Transverse colon (tissue), 4 donors: ENCODE measurements around the gene TBC1D22B.

Experiments used
- EP300 ChIP-seq: sonication (generic); formaldehyde crosslinking; IDR thresholded peaks from one replicate; pipeline ENCODE4 v1.6.1; 2017; ENCODE audit warnings: antibody characterized with exemption, low read depth
- POLR2A ChIP-seq: fragments of 450-650 bp; IDR thresholded peaks from one replicate; pipeline ENCODE4 v1.6.1; 2016; ENCODE audit warnings: antibody characterized with exemption, mild to moderate bottlenecking, moderate library complexity
- POLR2AphosphoS5 ChIP-seq, 3 donors: sonication (generic); formaldehyde crosslinking; IDR thresholded peaks; one replicate each; pipeline ENCODE4 v1.6.1; 2016; ENCODE audit warnings: antibody characterized with exemption in 3 of 3
- TF ChIP-seq, protein P1 (sequence below), 5 experiments: fragments of 200-600 bp in 3 of 5; fragments of 450-650 bp in 2 of 5; sonication (generic) in 3 of 5; IDR thresholded peaks; 1 replicate in 2 of 5; 2 replicates in 3 of 5; pipeline ENCODE4 v1.5.1; 2016 to 2017; ENCODE audit warnings: antibody characterized with exemption in 5 of 5, inconsistent platforms in 3 of 5, mild to moderate bottlenecking in 2 of 5, moderate library complexity in 1 of 5

DNA sequence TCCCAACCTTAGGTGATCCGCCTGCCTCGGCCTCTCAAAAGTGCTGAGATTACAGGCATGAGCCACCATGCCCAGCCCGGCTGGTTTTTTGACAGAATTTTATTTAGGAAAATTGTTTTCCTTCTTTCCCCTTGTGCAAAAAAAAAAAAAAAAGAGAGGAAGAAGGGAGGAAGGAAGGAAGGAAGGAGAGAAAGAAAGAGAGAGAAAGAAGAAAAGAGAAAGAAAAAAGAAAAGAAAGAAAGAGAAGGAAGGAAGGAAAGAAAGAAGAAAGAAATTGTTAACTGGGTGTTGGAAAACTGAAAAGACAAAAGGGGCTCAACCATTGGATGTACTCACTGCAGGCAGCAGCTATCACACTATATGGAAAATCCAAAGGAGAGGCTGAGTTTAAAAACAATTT is 94.8 kb downstream of the TBC1D22B start:
- TF ChIP-seq POLR2AphosphoS5 (IDR thresholded peaks at IDR 0.05) (no peak), EP300 (no peak), POLR2A (no peak)
- TF ChIP-seq, protein P1, sequence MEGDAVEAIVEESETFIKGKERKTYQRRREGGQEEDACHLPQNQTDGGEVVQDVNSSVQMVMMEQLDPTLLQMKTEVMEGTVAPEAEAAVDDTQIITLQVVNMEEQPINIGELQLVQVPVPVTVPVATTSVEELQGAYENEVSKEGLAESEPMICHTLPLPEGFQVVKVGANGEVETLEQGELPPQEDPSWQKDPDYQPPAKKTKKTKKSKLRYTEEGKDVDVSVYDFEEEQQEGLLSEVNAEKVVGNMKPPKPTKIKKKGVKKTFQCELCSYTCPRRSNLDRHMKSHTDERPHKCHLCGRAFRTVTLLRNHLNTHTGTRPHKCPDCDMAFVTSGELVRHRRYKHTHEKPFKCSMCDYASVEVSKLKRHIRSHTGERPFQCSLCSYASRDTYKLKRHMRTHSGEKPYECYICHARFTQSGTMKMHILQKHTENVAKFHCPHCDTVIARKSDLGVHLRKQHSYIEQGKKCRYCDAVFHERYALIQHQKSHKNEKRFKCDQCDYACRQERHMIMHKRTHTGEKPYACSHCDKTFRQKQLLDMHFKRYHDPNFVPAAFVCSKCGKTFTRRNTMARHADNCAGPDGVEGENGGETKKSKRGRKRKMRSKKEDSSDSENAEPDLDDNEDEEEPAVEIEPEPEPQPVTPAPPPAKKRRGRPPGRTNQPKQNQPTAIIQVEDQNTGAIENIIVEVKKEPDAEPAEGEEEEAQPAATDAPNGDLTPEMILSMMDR (IDR thresholded peaks at IDR 0.05), result no peak
